Transverse colon (tissue), 3 donors: ENCODE data around the gene UBE2V1.
A peak's percentile ranks its signal among the peaks of the same experiment; 100 is the strongest.

ENCODE experiments used
- CTCF ChIP-seq, 5 experiments: fragments of 200-600 bp in 3 of 5; fragments of 450-650 bp in 2 of 5; sonication (generic) in 3 of 5; IDR thresholded peaks; 1 replicate in 2 of 5; 2 replicates in 3 of 5; pipeline ENCODE4 v1.5.1; 2016 to 2017; ENCODE audit warnings: antibody characterized with exemption in 5 of 5, inconsistent platforms in 3 of 5, mild to moderate bottlenecking in 2 of 5, moderate library complexity in 1 of 5
- EP300 ChIP-seq: sonication (generic); formaldehyde crosslinking; IDR thresholded peaks from one replicate; pipeline ENCODE4 v1.6.1; 2017; ENCODE audit warnings: antibody characterized with exemption, low read depth
- POLR2A ChIP-seq: fragments of 450-650 bp; IDR thresholded peaks from one replicate; pipeline ENCODE4 v1.6.1; 2016; ENCODE audit warnings: antibody characterized with exemption, mild to moderate bottlenecking, moderate library complexity

GRCh38 chr20:50120935-50121693 lies 8.2 kb upstream of the UBE2V1 start:
- TF ChIP-seq CTCF (IDR thresholded peaks at IDR 0.05) (peak; percentile 83 to 97 (median 89)), POLR2A (peak; percentile 5), EP300 (no peak)
